Stimulated activated CD8-positive, alpha-beta memory T cell treated with anti-CD3 and anti-CD28 coated beads, Interleukin-12 subunit alpha, Interleukin-12 subunit beta, amount 100 ng/mL, for 1 hour (primary cell): ENCODE measurements around the gene RASGEF1C.

Source experiments
- DNase-seq: peaks from one replicate; pipeline ENCODE4 v3.0.0-alpha.2; 2020; ENCODE audit warnings: low read depth

RASGEF1C gene

DNA sequence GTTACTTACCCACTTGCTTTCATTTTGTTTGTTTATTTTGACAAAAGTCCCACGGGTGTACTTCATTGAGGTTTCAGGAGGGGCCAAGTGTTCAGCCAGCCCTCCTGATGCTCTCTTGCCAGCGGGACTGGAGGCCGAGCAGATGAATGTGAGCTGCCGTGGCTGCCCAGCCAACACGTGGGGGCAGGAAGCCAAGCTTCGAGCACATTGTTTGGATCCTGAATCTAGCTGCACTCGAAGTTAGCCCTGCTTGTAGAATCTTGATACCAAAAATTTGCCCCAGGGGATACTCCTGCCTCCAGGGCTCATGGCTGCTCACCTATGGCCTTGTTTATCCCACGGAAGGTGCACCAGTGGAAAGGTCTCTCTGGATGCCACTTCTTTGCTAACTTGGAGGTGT lies 49.3 kb downstream of the RASGEF1C start:
- DNase-seq, result no peak

DNA sequence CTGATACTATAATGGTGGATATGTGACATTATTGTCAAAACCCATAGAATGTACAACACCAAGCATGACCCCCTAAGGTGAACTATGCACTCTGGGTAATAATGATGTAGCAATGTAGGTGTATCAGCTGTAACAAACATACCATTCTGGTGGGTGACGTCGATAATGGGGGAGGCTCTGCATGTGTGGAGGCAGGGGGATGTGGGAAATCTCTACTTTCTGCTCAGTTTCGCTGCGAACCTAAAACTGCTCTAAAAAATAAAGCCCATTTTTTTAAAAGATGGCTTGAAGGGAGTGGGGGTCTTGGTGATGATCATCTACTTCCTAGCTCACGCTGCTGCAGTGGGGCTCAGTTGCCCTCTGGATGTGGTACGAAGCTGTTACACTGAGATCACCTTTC lies 51.1 kb downstream of the RASGEF1C start:
- DNase-seq, result no peak

DNA sequence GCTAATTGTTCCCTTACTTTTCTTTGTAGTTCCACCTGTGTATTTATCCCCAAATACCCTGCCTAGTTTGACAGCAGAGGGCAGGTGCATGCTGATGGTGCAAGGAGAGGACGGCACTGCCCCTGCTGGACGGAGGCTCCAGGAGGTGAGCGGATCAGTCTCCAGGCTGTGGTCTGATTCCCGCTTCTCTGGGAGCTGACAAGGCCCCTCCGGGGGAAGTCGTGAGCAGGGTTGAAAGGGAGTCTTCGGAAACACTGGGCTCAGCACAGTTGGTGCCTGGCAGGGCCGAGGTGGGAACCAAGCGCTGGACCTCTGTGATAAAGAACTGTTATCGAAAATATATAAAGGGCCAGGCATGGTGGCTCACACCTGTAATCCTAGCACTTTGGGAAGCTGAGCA lies 52.9 kb downstream of the RASGEF1C start:
- no peak for DNase-seq

DNA sequence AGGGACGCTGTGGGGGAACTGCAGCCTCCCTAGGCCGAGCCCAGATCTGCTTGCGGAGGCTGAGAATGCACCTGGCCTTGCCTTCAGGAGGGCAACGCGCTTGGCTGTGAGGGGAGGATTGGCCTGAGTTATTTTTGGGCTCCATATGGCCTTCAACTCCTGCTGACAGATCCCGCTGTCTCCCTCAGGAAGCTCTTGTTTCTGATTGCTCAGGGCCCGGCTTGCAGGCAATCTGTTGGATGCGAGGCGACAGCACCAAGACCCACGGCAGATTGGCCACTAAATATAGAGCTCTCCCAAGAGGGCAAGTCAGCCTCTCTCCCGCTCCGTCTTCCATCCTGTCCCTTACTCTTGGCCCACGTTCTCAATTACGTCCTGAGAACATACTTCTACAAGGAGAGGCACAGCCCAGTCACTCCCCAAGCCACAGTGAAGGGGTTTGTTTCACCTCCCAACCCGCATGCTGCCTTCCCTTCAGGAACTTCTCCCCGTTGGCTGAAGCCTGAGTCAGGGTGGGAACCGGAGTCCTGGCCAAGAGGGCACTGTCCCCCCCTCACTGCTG lies 53.6 kb downstream of the RASGEF1C start:
- no peak for DNase-seq

DNA sequence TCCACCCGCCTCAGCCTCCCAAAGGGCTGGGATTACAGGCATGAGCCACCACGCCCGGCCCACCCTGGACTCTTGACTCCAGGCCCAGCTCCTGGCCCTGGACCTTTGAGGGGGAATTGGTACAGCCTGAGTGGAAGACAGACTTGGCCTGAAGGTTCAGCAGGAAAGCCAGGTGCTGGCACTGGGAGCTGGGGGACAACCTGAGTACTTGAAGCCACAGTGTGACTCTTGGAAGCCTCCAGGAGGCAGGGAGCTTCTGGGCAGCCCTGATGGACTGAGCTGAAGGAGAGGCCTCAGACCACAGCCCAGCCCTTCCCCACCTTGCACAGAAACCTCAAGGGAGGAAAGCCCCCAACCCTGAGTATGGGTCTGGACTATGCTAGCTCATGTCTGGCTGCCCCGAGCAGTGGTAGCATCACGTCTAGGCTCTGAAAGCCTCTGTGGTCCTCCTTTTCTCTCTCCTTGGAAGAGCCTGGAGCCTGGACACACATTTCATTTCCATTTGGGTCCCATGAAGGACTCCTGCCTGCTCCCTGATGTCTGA lies 54.1 kb downstream of the RASGEF1C start:
- DNase-seq, result no peak

DNA sequence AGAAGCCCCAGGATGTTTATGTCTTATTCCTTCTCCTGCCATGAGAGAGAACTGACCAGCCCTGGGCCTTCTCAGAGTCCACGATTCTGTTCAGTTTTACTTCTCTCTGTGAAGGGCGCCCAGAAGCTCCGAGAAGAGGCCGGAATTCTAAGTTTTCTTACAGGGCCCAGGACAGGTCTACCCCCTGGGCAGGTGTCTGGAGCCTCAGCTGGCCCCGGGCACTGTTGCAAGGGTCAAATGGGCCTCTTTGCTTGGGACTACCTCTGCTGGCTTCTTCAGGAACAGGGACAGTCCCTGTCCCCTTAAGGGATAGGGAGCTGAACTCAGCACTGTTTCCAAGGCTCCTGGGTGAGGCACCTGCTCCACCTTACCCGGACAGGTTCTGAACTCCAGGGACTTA lies 55.0 kb downstream of the RASGEF1C start:
- DNase-seq, result no peak

DNA sequence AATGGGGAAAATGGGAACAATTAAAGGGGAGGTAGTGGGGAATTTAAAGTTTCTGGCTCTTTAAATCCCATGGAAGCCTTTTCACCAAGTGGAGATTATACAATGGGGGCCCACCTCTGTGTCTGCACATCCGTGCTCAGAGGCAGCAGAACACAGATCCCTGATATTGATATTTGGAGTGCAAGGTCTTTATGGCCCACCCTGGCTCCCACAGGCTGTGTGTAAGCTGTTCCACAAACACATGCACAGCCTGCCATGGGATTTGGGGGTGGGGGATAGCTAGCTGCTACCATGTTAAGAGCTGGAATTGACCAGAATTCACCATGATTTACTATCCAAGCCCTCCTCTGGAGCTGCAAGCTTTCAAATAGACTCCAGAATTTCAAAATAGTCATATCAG lies 55.9 kb downstream of the RASGEF1C start:
- no peak for DNase-seq

DNA sequence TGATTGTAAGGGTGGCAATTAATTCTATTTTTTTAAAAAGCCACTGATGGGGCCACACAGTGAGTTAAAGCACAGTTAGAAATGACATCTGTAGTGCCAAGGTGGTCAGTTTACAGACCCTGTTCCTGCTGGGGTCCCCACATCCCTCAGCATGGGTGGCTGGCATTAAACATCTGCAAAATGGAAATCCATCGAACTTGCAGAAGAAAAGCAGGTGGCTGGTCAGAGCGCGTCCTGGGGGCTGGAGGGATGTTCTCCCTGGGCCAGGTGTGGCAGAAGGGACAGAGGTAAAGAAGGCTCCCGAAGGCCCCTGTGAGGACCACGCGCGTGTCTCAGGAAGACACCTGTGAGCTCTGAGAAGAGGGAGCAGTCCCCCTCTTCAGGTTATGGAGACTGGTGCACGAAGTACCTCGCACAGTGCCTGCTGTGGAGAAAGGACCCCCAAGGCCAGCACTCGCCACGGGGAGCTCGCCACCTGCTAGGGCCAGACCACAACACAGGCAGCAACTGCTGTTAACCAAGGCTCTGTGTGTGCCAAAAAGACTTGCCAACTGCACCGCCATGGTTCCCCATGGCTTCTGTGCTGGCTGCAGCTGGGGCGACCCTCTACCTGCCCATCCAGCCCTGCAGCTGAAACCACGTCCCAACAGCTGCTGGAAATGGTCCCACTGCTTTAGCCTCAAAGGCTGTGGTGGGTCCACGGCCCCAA lies 65.2 kb downstream of the RASGEF1C start:
- DNase-seq, result no peak

DNA sequence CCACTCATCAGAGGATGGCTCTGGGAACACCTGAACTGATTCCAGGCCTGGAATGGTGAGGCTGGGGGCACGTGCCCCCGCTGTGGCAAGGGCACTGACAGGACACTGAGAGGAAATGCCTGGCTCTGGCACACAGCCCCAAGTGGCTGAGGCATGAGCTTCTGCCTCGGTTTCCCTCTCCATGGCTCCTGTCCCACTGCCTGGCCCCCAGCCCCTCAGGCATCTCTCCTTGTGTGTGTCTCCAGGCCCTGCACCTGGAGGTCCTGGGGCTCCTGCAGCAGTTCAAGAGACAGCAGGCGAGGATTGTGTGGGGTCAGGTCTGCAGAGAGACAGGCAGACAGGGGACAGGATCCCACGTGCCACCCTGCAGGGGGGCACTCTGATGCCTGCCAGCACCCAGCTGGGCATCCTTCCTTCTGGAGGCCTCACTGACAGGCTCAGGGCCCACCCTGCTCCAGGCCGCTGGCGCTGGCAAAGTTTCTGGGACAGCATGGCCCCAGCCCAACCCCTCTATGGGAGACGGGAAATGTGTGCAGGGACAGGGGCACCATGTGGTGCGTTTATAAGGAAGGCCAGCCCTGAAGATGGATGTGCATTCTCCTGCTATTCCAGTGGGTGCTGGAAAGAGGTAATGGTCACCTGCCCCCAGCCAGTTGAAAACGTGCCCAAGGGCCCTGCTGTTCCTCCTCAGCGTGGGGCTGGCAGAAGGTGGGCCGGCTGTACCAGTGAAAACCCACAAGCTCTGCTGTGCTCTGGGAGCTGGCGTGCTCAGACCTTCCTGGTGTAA lies 66.0 kb downstream of the RASGEF1C start:
- no peak for DNase-seq

DNA sequence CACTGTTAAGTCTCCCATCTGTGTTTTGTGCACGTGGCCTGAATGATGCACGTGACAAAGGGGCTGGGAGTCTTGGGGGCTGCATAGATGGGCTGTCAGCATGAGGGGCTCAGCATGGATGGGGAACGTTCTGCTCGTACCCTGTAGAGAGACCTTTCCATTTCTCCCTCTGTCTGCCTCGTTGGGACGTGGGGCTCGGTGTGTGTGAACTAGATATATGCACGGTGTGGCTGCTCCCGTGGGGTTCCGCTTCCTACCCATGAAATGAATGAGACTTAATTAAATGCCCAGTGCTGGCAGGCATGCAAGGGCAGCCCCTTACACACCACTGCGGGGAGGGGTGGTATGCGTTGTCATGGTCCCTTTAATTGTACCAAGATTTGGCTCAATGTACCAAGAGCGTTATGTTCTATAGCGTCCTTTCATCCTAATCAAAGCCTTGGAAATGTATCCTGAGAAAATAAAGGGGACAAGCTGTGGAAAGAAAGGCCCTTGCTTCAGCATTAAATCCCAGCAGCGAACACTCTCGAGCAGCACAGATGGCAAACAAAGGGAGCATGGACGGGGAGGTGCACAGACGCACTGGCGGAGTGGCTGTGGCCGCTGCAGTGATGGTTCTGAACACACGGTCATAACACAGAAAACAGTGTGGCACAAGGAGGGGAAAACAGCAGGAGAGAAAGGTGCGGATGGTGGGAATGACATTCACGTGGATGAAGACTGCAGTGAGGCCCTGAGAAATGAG lies 66.8 kb downstream of the RASGEF1C start:
- DNase-seq, result no peak

DNA sequence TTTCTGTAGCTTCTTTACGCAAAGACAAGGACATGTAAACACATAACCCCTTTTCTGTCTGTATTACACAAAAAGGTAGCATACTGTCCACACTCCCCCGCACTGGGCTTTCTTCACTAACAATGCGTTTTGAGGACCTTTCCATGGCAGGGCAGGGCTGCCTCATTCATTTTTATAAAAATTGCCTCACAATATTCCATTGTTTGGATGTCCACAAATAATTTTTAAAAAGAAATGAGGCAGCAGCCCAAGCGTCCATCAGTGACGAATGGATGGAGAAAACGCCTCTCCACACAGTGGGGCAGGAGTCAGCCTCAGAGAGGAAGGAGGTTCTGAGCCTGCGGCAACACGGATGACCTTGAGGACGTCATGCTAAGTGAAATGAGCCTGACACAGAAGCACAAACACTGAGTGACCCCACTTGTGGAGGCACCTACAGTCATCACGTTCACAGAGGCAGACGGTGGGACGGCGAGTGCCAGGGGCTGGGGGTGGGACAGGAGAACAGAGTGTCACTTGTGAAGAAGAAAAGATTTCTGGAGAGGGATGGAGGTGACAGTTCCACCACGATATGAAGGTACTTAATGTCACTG lies 67.8 kb downstream of the RASGEF1C start:
- no peak for DNase-seq

DNA sequence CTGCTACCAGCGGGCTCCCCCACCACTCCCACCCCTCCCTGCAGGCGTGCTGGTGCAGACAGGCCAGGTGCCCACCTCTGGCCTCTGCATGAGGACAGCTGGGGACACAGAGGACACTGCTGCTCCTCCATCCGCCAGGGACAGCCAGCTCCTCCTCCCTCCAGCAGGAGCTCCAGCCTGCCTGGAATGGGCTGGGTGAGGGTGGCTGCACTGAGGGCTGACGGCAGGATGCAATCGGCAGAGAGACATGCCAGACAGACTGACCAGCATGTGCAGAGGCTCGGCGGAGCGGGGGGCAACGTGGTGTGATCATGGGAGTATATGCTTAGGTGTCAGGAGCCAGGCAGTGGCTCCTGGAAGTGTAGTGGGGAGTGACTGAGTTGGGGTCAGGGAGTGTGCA lies 68.4 kb downstream of the RASGEF1C start:
- no peak for DNase-seq

DNA sequence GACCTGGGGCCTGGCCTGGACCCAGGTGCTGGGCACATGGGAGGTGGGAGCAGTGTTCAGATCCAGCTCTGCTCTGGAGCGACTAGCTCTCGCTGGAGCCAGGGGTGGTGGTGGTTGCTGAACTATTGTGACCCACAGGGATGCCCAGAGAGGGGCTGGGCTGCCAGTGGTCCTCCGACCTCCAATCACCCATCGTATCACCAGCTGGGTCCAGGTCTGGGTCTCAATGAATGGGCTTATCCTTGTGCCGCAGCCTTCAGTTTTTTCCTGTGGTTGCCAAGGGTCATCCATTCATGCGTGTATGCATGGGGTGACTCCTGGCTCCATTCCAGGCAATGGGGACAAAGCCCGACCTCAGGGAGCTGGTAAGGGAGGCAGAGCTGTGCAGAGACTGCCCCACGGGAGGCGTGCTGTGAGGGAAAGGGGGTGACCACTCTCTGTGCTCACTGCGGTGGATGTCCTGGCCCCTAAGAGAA lies 68.9 kb downstream of the RASGEF1C start:
- no peak for DNase-seq

DNA sequence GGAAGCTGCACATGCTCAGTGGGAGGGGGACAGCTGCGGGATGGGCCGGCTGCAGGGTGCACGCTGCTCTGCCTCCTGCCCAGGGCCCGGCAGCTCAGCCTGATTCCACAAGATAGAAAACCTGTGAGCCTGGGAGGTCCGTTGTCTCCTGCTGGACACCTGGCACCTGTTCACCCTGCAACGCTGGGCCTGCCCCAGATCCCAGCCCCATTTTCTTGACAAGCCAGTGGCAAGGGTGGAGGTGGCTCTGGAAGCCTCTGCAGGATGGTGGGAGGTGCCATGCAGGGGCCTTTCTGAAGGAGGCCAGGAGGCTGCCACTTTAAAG lies 69.3 kb downstream of the RASGEF1C start:
- DNase-seq, result no peak

DNA sequence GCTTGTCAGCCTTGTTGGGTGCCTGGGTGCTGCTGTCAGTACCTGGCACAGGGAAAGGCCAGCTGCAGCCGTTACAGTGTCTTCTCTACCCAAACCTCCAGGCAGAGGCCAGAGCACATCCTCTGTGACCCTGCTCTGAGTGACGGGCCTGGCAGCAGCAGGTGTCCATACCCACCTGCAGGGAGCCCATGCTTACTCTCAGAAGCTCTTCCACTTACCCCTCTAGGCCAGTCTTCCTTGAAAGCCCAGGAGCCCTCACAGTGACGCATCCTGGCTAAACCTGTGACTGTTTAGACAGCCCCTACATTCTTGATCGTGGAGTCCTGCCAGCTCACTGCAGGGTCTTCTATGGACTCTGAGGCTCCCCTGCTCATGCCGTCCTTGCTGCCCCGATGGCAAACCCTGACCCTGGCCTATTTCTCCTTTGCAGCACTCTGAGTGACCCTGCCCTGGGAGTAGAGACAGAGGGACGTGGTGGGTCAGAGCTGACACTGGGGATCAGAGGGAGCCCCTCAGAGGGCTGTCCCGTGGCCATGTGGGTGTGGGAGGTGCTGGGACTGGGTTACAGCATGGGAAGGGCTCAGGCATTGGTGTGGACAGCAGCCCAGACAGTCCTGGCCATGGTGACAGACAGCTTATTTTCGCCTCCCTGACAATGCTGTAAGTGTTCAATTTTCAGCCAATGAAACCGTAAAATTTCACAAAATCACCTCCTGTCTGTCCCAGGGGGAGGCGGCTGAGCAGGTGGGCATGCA lies 69.9 kb downstream of the RASGEF1C start:
- DNase-seq, result no peak

DNA sequence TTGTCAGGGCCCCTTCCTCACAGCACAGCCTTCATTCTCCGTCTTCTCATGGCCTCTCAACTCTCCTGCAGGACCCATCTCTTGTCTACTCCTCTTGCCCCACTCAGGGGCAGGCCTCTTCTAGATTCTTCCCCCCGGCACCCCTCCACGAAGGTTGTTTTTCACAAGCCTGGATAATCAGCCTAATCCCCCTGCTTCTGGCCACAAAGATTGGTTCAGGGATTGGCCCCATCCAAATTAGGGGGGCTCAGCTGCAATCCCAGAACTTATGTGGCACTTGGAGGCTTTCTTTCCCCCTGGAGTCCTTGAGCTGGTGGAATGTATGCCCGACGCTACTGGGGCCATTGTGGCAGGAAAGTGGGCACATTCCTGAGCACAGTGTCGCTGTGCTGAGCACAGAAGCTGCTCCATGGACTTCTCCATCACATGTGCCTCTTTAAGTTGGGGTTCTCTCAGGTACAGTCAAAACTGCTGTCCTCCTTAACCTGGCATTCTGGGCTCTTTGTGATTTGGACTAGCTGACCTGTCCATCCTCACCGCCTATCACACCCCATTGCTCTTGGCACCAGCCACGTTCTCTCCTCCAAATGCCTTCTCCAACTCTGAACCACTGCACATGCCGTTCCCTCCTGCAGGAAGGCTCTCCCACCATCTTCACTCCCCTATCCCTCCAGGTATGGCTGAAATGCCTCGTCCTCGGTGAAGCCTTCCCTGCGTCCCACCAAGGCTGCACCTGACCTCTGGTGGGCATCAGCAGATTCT lies 70.6 kb downstream of the RASGEF1C start:
- no peak for DNase-seq

DNA sequence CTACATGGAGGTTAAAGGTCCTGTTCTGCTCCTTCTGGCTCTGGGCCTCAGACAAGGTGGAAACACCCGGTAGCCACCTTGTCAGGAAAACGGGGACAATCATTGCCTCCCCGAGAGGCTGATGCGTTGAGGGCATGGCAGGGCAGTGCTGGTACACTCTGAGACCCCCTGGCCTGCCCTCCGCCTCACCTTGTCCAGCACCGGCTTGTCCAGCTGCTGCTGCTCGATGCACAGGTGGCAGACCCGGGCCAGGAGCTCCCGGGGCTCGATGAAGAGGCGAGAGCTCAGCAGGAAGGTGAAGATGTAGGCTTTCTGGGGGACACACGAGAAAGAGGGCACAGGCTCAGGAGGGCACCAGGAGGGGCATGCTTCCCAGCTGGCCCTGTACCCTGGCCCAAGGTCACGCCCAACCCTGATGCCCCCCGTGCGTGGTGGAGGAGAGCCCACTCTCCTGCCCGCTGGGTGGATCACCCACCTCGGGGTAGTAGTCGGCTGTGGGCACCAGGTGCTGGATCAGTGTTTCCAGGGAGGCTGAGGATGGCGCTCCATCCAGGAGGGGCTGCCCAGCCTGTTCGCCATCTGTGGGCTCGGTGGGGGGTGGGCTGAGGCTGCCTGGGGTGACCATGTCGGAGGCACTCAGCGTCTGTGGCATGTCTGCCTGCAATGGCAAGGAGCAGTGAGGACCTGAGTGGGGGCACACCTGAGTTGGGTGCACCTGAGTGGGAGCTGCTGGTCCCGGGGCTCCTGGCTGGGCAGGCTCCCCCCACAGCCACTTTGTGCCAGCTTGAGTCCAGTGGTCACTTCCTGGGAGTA lies 71.4 kb downstream of the RASGEF1C start:
- no peak for DNase-seq

DNA sequence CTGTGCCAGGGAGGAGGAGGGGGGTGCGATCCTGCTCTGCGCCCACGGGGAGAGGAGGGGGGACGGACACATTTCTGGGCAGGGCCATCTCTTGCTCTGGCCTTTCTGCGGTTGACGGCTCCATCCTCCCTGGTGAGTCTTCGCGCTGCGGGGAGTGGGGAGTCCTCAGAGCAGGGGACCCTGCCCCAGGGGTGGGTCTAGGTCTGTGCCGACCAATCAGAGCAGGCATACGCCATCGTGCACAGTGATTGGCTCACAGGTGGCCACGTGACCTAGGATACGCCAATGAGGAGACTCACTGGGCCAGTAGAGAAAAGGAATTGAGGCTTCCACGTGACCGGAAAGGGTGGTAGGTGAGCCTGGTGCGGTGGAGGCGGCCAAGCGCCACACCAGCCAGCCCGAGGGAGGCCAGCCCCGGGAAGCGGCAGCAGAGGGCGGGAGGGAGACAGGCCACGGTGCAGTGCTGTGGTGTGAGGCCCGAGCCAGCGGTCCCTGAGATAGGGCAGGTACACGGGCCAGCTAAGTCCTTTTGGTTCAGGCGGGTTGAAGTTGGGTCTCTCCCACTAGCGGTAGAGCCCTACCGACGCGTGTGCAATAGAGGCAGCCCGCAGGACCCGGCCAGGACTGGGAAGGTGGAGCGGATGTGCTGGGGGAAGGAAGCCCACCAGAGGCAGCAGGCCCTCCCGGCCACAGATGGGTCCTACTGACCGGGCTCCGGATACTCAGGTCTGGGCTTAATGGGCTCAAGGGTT lies 72.2 kb downstream of the RASGEF1C start:
- DNase-seq, result no peak
